HG03460 (cell line): ENCODE data around the gene SLC13A5.

Experiments used
- ATAC-seq: cut with Tn5 transposase; IDR thresholded peaks from one replicate; pipeline ENCODE4 v1.9.1; 2021; ENCODE audit not compliant: unreplicated experiment

Gene SLC13A5

DNA sequence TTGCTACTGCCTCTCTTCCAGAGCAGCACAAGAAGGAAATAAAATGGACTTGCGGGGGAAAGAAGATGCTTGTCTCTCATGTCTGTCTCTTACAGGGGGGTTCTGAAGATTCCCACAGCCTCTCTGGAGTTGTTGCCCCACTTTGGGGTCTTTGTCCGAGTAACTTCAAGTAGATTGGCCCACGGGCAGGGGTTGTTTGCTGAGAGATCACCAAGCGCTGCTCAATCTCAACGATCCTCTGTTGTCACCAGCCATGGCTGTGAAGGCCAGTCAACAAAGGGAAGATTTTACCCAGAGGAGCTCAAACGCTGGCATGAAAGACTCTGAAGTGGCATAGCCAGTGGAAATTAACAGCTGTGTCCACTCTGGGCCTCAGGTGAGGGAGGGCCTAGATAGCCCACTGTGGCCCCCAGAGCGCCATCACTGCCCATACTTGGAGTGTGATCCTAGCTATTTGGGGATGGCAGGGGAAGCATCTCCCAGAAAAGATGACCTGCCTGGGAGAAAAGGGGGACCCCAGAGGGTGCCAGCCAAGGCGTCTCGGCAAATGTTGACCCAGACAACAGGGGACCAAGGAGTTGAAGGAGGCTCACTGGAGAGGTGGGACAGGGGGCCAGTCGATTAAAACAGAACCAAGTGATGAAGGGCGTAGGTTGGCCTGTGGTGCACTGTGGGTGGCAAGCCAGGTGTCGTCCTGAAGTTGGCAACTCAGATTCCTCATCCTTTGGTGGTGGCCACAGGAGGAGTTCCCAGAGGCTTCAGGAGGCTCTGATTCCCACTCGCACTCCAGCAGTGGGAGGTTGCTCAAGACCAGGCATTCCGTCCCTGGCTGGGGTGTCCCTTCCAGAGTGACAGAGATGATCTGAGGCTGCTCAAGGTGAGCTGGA lies 28.0 kb downstream of the SLC13A5 start:
- ATAC-seq: no peak

DNA sequence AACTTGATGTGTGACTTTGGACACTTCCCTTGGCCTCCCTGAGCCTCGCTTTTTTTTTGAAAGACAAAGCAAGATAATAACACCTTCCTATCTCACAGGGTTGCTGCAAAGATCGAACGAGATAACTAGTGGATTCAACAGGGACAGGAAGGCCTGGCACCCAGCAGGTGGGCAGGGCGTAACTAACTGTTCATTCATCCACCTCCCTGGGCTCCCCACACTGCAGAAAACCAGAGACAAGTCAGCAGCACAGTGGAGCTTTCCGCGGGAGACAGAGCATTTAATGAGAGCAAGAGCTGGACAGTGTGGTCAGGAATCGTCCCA lies 28.7 kb downstream of the SLC13A5 start:
- ATAC-seq: no peak

DNA sequence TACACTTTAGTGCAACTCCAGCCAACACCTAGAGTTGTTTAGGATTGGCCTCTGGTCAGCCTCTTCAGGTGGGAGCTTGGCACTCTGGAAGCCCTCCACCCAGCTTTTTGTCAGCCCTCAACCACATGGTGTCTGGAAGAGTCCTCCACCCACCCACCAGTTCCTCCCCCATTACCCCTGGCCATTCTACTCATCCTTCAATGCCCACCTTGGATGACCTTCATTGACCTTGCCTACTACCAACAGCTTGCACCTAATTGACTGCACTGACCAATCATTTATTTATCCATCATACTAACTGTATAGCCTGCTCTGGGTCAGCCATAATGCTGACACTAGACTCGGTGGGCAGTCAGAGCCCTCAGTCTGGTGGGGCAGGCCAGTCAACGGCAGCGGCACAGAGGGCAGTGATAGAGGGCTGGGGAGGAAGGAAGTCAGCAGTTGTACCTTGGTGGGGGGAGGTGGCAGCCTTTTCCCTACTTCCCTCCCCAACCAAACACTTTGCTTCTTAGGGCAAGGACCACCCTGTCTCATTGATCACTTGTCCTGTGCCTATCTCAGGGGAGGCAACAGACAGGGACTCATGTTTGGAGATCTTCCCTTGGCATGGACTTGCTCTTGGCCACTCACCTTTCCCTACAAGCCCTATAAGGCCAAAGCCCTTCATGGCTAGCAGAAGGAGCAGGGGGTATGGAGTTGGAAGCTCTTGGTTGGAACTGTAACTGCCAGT lies 29.3 kb downstream of the SLC13A5 start:
- no peak for ATAC-seq

GRCh38 chr17:6683081-6683684 lies 30.0 kb downstream of the SLC13A5 start:
- ATAC-seq: no peak

DNA sequence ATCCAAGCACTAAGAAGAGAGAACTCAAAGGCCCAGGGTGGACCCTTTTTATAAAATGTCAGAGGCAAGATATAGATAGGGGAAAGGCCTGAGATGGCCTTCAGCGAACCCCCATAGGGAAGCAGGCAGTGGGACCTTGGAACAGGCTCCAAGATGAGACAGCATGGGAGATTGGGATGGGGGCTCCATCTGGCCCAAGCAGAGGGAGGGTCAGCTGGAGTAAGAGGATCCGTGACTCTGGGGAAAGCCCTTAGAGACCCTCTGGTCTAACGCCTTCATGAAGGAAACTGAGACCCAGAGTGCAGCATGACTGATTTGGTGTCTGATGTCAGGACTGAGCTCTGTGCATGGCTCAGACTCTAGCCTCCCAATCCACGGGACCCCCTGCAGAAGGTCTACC lies 30.8 kb downstream of the SLC13A5 start:
- ATAC-seq: no peak

- no peak for ATAC-seq
Observed at GRCh38 chr17:6681671-6682070, 31.5 kb downstream of the SLC13A5 start.

DNA sequence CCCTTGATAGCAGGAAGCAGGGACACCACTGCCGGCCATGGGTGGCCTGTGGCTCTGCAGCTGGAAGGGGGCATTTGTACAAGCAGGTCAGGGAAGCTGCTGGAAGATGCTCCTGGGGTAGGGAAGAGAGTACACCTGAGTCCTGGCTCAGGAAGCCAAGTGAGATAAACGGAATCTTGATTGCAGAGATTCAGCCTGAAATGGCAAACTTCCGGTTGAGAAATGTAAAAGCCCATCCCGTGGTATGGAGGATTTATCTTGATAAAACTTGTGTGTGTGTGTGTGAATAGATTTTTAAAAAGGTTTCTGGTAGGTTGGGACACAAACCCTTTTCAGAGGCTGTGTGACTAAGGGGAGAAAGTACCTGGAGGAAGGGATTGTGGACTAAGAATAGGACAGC lies 32.0 kb downstream of the SLC13A5 start:
- ATAC-seq: no peak

GRCh38 chr17:6679241-6679640 lies 33.9 kb downstream of the SLC13A5 start:
- no peak for ATAC-seq

GRCh38 chr17:6677946-6678345 lies 35.2 kb downstream of the SLC13A5 start:
- ATAC-seq: no peak

DNA sequence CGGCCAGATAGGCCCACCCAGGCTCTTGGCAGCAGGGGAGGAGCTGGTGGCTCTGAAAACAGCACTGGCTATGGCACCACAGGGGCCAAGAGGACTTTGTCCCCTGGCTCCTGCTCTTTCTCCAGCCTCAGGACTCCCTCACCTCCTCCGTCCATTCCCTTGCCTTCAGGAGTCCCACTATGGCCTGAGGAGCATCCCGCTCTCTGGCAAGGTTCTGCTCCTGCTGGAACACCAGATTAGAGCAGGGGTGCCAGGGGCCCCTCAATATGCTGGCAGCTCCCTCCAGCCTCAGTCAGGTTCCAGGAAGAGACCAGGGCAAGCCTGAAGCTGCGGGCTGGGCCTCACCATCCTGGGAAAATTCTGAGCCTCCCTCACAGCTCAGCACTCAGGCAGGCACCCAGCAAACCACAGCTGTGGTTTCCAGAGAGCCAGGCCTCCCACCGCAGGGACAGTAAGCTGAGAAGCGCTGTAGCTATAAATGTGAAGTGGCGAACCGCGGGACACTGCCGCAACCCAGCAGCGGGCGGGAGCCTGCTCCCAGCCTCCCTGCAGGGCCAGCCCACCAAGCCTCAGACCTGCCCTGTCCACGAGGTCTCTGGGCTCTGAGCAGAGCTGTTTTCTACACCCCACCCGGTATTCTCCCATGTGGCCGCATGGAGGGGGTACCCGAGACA lies 35.9 kb downstream of the SLC13A5 start:
- no peak for ATAC-seq

DNA sequence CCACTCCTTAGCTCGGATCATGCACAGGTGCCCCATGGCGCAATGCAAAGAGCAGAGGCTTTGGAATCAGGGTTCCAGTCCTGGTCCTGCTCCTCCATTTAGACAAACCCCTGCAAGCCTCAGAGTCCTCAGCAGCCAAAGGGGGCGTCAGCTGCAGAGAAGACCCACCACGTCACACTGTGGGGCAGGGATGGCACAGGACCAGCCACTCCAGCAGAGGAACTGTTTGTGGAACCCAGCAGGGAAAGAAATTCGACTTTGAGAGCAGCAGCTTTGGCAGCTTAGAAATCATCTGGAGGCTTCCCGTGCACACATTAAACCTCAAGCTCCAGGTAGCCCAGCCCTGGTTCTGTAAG lies 36.4 kb downstream of the SLC13A5 start:
- no peak for ATAC-seq

- ATAC-seq: no peak
Observed at GRCh38 chr17:6675201-6675825, 37.9 kb downstream of the SLC13A5 start.

DNA sequence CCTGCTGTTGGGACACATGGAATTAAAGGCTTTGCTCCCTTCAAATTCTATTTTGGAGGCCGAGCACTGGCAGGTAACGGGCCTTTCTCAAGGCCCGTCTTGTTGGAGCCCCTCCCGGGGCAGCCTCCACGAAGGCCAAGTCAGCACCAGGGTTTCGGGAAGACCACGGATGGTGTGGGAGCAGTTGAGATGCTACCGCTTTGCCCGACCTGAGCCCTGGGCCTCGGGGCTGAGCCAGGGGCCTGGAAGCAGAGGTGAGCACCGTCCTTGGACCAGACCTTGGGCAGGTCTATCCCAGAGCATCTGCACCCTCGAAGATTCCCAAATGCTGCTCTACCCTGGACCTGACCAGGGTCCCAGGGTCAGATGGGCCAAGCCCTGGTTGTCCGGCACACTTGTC lies 38.6 kb downstream of the SLC13A5 start:
- ATAC-seq: no peak

GRCh38 chr17:6671431-6671830 lies 41.7 kb downstream of the SLC13A5 start:
- no peak for ATAC-seq

GRCh38 chr17:6670999-6671398 lies 42.2 kb downstream of the SLC13A5 start:
- ATAC-seq: no peak

- ATAC-seq: no peak
Observed at GRCh38 chr17:6670571-6670970, 42.6 kb downstream of the SLC13A5 start.

- ATAC-seq: no peak
Observed at GRCh38 chr17:6669479-6670212, 43.5 kb downstream of the SLC13A5 start.

DNA sequence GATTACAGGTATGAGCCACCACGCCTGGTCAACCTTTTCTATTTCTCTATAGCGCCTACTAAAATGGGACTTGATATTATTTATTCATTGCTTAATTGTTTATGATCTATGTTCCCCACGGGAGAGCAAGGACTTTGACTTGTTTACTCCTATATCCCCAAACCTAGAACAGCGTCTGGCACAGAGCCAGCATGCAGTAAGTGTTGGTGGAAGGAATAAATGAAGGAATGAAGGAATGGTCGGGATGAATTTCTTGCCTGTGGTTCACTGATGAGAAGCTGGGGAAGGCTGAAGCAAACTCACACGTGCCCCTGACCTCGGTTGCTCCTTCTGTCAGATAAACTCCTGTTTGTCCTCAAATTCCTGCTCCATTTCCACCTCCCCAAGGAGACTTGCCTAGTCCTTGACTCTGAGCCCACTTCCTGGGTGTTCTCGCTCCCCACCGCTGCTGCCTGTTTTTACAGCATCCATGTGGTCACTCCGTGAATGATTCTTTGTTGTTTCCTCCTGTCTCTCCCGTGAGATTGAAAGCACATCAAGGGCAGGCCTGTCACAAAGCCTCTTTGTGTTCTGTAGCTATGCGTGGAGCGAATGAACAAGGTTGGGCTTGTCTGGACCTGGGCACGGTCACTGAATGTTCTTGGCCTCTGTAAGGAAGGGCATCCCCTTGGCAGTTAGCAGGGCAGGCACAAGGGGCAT lies 44.3 kb downstream of the SLC13A5 start:
- ATAC-seq: no peak

- no peak for ATAC-seq
Observed at GRCh38 chr17:6668219-6668618, 45.0 kb downstream of the SLC13A5 start.

- no peak for ATAC-seq
Observed at GRCh38 chr17:6667516-6667915, 45.7 kb downstream of the SLC13A5 start.
